Neural crest cell (in vitro differentiated cells): ENCODE measurements around the gene RBL2. TPM values are rescaled to one million over a fixed set of nuclear protein-coding genes. Genes with fewer than 3 reads are reported as not detected.
A peak's percentile ranks its signal among the peaks of the same experiment; 100 is the strongest.
"Not testable (repeated sequence)": the region's sequence is repeated elsewhere in the genome, so short reads cannot be mapped to it uniquely, and the experiment has no call there.

Experiments
- DNase-seq: peaks from one replicate; pipeline ENCODE4 v3.0.0; 2021; ENCODE audit warnings: low read depth, mixed read lengths, low spot score
- H3K27ac Mint-ChIP-seq: one replicate; pipeline ENCODE4 v1.8.0; 2021; ENCODE audit warnings: mild to moderate bottlenecking, mixed read lengths; ENCODE audit not compliant: unreplicated experiment
- H3K27me3 Mint-ChIP-seq: 2 replicates; pipeline ENCODE4 v1.8.0; 2021; ENCODE audit warnings: low read depth, mild to moderate bottlenecking, mixed read lengths
- H3K36me3 Mint-ChIP-seq: 2 replicates; pipeline ENCODE4 v1.8.0; 2021; ENCODE audit warnings: low read depth, mild to moderate bottlenecking, mixed read lengths
- H3K4me1 Mint-ChIP-seq: 2 replicates; pipeline ENCODE4 v1.8.0; 2021; ENCODE audit warnings: mixed read lengths
- H3K4me3 Mint-ChIP-seq: one replicate; pipeline ENCODE4 v1.8.0; 2021; ENCODE audit warnings: mild to moderate bottlenecking, mixed read lengths
- H3K9me3 Mint-ChIP-seq: 2 replicates; pipeline ENCODE4 v1.8.0; 2021; ENCODE audit warnings: mixed read lengths
- CTCF ChIP-seq: fragments of 200-600 bp; sonication (generic); conservative IDR thresholded peaks from 2 replicates; pipeline ENCODE4 v1.5.0; 2021; ENCODE audit warnings: antibody characterized with exemption, mild to moderate bottlenecking
- long read RNA-seq: library from polyadenylated mRNA; unstranded; transcript quantifications from one replicate; pipeline ENCODE4 v2.0.0, GENCODE V29; 2020
- total RNA-seq: library from RNA; stranded (reverse); gene quantifications from 2 replicates; pipeline ENCODE4 v1.2.1, GENCODE V29; 2021

RBL2 gene
- 28.6 and 29.8 TPM in 2 replicates for total RNA-seq
- long read RNA-seq, partial matches to known transcripts = 11 of 16 reads
- long read RNA-seq, other reads (novel, unspliced or antisense) = 5 of 16 reads

GRCh38 chr16:53434377-53435065, at the start of gene RBL2:
Gene RBL2, plus strand, starts transcription at chr16:53434471. Its CDS starts 86 bp downstream, at chr16:53434557.
- Mint-ChIP-seq H3K27me3 (peaks cover 2% of the 10 kb centered on the region), H3K4me1 (peaks cover 21% of the 10 kb centered on the region), H3K36me3 (no peaks in the 10 kb centered on the region)

GRCh38 chr16:53384610-53385009, 49.7 kb upstream of the RBL2 start:
- not testable (repeated sequence) for H3K27me3 Mint-ChIP-seq, H3K4me3 Mint-ChIP-seq, H3K4me1 Mint-ChIP-seq, DNase-seq, H3K27ac Mint-ChIP-seq
- Mint-ChIP-seq H3K9me3 (peaks cover 15% of the 10 kb centered on the region), H3K36me3 (peaks cover 16% of the 10 kb centered on the region)

More at GRCh38 chr16:53434377-53435065, at the start of gene RBL2:
- H3K4me3 Mint-ChIP-seq = peak within 1 kb of the TSS; percentile 98
- H3K27ac Mint-ChIP-seq = peak within 1 kb of the TSS; percentile 73
- TF ChIP-seq CTCF = no peak
- peak; percentile 73 for DNase-seq
- H3K9me3 Mint-ChIP-seq = no peaks in the 10 kb centered on the region

- H3K36me3 Mint-ChIP-seq = no peaks in the 10 kb centered on the region
- TF ChIP-seq CTCF = no peak
- no peak for DNase-seq
- no peak overlapping the region for H3K4me3 Mint-ChIP-seq
- H3K27ac Mint-ChIP-seq = no peak overlapping the region
- H3K4me1 Mint-ChIP-seq = no peaks in the 10 kb centered on the region
- no peaks in the 10 kb centered on the region for H3K27me3 Mint-ChIP-seq
- H3K9me3 Mint-ChIP-seq = no peaks in the 10 kb centered on the region
Measured at GRCh38 chr16:53404959-53405358, 29.3 kb upstream of the RBL2 start.

GRCh38 chr16:53412549-53412948, 21.7 kb upstream of the RBL2 start:
- Mint-ChIP-seq H3K36me3 (peaks cover 5% of the 10 kb centered on the region), H3K27ac (no peak overlapping the region), H3K4me3 (no peak overlapping the region), H3K4me1 (no peaks in the 10 kb centered on the region), H3K9me3 (peaks cover 8% of the 10 kb centered on the region), H3K27me3 (no peaks in the 10 kb centered on the region)
- TF ChIP-seq CTCF = no peak
- no peak for DNase-seq

- TF ChIP-seq CTCF = no peak
- H3K36me3 Mint-ChIP-seq = peaks cover 5% of the 10 kb centered on the region
Measured at GRCh38 chr16:53413864-53414263, 20.4 kb upstream of the RBL2 start.

GRCh38 chr16:53414381-53414780, 19.9 kb upstream of the RBL2 start:
- Mint-ChIP-seq H3K36me3 (peaks cover 5% of the 10 kb centered on the region), H3K4me3 (no peak overlapping the region), H3K27ac (no peak overlapping the region), H3K4me1 (no peaks in the 10 kb centered on the region), H3K27me3 (no peaks in the 10 kb centered on the region), H3K9me3 (peaks cover 8% of the 10 kb centered on the region)
- no peak for DNase-seq
- TF ChIP-seq CTCF = no peak

More at GRCh38 chr16:53413864-53414263, 20.4 kb upstream of the RBL2 start:
- Mint-ChIP-seq H3K9me3 (peaks cover 8% of the 10 kb centered on the region), H3K4me3 (no peak overlapping the region), H3K27ac (no peak overlapping the region), H3K4me1 (no peaks in the 10 kb centered on the region), H3K27me3 (no peaks in the 10 kb centered on the region)
- no peak for DNase-seq
